Adrenal gland (tissue), 5 donors: Measurements from ENCODE around the gene ENDOG.

Experiments used
- POLR2A ChIP-seq, 2 donors: fragments of 450-650 bp; IDR thresholded peaks; one replicate each; pipeline ENCODE4 v1.6.1; 2017; ENCODE audit warnings: antibody characterized with exemption in 2 of 2, mild to moderate bottlenecking in 2 of 2, moderate library complexity in 1 of 2
- TF ChIP-seq, protein P1 (sequence below), 6 experiments: fragments of 450-650 bp in 4 of 6; fragments of 200-600 bp in 2 of 6; sonication (generic) in 1 of 6; IDR thresholded peaks; 1 replicate in 5 of 6; 2 replicates in 1 of 6; pipeline versions ENCODE4 v1.5.1 to v1.8.0; 2016 to 2021; ENCODE audit warnings: antibody characterized with exemption in 6 of 6, mild to moderate bottlenecking in 2 of 6, moderate library complexity in 1 of 6
- donor health status: DM: no; HTN: no; CAD: no.

DNA sequence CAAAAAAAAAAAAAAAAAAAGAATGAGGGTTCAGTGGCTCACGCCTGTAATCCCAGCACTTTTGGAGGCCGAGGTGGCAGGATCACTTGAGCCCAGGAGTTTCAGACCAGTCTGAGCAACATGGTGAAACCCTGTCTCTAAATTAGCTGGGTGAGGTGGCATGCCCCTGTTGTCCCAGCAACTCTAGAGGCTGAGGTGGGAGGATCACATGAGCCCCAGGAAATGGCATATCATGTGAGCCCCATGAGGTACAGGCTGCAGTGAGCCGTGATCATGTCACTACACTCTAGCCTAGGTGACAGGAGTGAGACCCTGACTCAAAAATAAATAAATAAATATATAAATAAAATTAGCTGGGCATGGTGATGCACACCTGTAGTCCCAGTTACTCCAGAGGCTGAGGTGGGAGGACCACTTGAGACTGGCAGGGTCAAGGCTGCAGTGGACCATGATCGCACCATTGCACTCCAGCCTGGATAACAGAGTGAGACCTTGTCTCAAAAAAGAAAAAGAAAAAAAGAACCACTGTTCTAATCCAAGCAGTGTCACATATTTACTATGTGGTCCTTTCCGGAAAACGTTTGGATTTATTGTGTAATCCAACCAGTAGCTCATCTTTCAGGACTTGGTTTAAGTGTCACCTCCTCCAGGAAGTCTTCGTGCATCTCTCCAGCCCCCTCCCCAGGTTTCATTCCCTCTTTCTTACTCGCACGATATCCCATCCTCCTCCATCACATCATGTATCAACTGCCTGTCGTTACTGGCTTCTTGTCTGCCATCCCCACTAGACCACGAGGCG lies 23.6 kb downstream of the ENDOG start:
- TF ChIP-seq, protein P1, sequence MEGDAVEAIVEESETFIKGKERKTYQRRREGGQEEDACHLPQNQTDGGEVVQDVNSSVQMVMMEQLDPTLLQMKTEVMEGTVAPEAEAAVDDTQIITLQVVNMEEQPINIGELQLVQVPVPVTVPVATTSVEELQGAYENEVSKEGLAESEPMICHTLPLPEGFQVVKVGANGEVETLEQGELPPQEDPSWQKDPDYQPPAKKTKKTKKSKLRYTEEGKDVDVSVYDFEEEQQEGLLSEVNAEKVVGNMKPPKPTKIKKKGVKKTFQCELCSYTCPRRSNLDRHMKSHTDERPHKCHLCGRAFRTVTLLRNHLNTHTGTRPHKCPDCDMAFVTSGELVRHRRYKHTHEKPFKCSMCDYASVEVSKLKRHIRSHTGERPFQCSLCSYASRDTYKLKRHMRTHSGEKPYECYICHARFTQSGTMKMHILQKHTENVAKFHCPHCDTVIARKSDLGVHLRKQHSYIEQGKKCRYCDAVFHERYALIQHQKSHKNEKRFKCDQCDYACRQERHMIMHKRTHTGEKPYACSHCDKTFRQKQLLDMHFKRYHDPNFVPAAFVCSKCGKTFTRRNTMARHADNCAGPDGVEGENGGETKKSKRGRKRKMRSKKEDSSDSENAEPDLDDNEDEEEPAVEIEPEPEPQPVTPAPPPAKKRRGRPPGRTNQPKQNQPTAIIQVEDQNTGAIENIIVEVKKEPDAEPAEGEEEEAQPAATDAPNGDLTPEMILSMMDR (IDR thresholded peaks at IDR 0.05) = no peak
- TF ChIP-seq POLR2A (IDR thresholded peaks at IDR 0.05) = no peak
